NCI-H187 (cell line): ENCODE data around the gene EGFL6.

Experiments
- DNase-seq, 2 experiments: peaks; one replicate each; lab custom pipeline; 2025; lab: John Stamatoyannopoulos, UW

The EGFL6 gene

DNA sequence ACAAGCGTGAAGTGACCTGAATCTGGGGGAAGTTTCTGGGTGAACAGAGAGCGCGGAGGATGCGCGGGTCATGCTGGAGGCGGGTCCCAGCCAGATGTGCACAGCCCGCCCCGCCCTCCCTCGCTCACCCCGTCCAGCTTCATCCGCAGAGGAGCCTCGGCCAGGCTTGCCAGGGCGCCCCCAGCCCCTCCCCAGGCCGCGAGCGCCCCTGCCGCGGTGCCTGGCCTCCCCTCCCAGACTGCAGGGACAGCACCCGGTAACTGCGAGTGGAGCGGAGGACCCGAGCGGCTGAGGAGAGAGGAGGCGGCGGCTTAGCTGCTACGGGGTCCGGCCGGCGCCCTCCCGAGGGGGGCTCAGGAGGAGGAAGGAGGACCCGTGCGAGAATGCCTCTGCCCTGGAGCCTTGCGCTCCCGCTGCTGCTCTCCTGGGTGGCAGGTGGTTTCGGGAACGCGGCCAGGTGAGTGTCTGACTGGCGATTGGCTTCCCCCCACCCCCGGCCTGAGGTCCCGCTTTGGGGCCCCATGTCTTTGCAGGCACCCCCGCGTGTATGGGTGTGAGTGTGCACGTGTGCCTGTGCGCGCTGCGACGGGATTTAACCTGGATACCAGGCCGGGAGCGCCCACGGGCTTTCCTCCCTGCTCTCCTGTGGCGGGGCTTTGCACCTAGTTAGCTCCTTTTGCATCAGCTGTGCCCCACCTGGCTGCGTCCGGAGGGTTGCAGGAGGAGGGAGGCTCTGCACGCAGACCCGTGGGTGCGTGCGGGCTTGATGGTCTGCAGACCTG, at the start of gene EGFL6:
EGFL6 (plus strand) TSS at position 123 of the 782 bp plus-strand sequence; CDS start at position 384, 261 bp downstream.
- DNase-seq: no peak

DNA sequence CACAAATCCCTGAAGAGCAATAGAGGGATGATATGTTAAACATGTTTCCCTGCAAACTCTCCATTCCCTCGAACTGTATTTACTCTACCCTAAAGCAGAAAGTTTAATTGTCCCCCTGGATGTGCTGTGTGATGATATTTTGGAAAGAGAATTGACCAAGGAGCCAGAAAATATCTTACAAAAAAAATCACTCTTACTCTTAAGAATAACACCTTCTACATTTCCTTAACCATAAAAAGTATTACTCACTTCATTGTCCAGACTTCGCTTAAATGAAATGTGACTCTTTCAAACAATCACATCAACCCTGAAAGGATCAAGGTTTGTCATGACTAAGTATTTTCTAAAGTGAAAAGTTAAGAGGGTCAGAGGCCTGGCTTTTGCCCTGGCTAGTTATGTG, 49.0 kb upstream of the EGFL6 start:
- no peak for DNase-seq

DNA sequence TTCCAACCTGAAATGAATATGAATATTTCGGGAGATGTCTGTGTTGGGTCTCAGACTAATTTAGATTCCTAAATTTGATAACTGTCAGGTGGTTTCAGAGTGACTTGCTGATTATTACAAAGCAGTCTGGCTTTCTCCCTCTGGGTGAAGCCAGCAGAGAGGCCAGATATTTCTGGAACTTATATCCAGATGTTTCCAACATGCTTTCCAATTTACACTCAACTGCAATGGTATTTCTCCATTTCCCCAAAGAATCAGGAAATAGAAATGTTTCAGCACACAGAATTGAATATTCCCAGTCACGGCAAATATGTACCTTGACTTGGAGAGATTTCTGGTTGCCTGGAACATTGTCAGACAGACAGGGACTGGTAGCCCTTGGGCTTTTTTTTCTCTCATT, 48.5 kb upstream of the EGFL6 start:
- no peak for DNase-seq

GRCh38 chrX:13522811-13523210, 46.6 kb upstream of the EGFL6 start:
- DNase-seq: no peak

- no peak for DNase-seq
These were observed 35.7 kb upstream of the EGFL6 start for GRCh38 chrX:13533726-13534125.

DNA sequence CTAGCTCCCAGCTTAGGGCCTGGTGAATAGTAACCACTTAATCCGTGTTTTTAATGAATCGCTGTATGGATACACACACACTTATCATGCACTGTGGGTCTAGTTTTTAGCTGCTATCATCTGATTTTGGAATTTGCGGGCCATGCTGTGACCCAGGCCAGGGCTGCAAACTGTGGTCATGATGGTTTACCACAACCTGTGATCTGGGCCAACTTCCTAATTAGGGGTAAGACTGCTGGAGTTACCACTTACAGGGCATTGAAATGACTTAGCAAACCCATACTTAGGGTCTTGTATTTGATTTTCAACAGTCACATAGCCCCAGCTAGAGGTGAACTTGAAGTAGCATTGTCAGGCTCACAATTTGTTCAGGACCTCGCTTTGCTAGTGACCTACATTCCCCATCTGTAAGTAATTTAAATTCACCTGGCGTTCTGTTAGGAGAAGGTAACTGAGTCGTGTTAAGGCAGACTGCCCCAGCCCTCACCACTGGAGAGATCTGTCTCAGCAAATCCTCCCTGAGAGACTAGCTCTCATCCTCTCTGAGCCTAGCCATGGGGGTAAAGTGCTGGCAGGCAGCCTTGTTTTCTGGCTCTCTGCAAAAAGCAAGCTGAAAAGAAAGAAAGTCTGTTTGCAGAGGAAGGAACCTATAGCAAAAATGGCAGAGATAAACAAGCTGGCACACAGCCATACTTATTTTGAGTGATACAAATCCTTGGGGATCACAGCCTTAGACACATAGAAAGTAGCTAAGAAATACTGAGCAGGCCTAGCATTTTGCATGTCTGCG, 33.8 kb upstream of the EGFL6 start:
- DNase-seq: no peak

- no peak for DNase-seq
These were observed 32.9 kb upstream of the EGFL6 start for GRCh38 chrX:13536551-13536950.

GRCh38 chrX:13538414-13538813, 31.0 kb upstream of the EGFL6 start:
- no peak for DNase-seq

DNA sequence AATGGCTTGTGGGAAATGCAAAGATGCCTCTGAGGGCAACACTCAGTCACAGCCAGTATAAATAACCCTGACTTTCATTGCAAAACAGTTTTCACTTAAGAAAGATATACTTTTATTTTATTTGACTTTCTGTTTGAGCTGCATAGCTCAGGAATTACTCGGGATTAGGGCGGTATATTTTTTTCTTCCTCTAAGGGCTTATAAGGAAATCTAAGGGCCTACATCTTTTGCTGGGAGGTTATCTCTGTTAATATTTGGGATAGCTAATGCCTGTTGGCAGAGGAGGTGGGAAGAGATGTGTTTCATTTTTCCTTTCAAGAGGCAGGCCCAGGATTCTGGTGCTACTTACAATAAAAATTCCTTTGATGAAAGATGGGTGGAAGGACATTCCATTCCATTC, 28.8 kb upstream of the EGFL6 start:
- DNase-seq: no peak

GRCh38 chrX:13545726-13546125, 23.7 kb upstream of the EGFL6 start:
- no peak for DNase-seq

DNA sequence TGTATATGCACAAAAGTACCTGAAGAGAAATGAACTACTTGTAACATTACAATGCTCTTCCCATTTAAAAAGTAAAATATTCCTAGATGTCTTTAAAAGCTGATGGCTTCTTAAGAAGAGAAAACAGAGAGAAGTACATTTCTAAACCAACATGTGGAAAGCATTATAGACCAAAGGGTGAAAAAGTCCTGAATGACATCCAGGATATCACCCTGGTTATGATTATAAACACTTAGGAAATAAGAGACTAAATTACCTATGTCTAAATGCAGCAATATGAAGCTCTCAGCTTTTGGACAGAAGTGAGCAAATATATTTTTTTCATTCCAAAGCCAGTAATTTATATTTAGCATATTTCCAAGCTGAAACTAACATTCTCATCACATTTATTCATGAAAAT, 21.7 kb upstream of the EGFL6 start:
- no peak for DNase-seq

DNA sequence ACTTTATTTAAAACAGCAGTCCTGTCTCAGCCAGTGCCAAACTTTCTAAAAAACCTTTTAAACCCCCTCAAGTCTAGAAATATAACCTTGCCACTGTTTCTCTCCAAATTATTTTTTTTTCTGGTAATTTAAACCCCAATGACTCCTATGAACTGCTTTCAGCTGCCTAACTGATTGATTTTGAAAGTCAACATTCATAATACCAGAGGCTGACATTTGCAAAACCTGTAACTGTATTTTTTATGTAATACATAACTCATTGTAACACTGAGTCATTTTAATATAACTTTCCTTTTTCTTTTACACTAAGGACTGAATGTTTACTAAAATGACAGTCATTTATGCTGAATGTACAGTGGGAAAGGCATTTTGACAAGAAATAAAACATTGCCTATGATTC, 19.1 kb upstream of the EGFL6 start:
- DNase-seq: no peak

DNA sequence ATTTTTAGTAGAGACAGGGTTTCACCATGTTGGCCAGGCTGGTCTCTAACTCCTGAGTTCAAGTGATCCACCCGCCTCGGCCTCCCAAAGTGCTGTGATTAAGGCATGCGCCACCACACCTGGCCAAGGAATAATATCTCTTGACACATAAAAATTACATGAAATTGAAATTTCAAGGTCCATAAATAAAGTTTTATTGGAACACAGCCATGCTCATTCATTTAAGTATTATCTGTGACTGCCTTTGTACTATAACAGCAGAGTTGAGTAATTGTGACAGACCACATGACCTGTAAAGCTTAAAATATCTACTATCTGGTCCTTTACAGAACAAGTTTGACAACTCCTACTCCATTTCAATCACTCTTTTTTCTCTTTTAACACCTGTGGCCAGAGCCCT, 17.8 kb upstream of the EGFL6 start:
- no peak for DNase-seq

DNA sequence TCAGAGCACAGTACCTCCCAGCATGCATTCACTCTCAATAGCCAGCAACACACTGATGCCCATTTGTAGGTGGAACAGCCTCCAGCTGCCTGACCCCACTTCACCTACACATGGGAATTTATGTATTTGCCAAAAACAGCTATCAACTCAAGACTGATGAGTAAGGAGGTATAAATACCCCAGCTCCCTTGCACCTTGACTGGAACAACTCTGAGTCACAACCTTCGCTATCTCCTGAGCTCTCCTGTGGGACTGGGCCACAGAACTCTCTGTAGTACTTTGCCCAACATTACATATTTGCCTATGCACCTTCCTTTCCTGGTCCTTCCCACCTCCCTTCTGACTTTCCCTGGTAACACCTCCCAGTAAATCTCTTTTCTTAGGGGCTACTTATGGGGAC, 16.5 kb upstream of the EGFL6 start:
- DNase-seq: no peak

DNA sequence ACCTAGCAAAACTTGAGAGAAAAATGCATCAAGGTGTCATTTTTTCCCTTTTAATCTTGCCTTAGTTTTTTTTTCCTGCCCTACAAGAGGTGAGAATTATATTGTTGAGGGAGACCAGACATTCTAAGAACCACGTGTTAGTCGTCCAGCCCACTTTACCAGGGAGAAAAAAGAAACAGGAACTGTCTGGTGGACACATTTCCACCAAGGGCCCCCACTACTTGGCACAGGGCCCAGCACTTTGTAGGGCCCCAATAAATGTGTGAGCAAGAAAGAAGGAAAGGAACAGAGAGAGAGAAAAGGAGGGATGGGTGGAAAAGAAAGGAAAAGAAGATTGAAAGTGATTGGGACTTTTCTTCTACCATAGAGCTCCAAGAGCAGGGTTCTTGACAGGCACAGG, 3.9 kb upstream of the EGFL6 start:
- no peak for DNase-seq

GRCh38 chrX:13570261-13570605, 832 bp downstream of the EGFL6 start:
- DNase-seq: no peak

DNA sequence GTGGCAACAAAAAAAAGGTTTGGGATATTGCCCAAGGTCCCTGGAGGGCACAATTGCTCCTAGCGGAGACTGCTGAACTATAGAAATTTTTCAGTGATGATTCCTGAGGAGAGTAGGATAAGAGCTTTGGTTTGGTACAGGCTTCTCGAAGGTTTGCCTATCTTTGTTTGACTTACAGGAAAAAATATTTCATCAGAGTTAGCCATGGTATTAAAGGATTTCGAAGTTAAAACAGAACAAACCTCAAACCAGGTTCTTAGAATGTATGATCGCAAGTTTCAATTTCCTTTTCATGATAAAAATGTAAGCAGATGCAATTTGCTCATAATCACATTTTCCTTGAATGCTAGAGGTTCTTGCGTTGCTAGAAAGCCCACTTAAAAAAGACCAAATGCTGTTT, 1.7 kb downstream of the EGFL6 start:
- DNase-seq: no peak

- no peak for DNase-seq
These were observed 5.2 kb downstream of the EGFL6 start for GRCh38 chrX:13574600-13574999.

- no peak for DNase-seq
These were observed 10.3 kb downstream of the EGFL6 start for GRCh38 chrX:13579661-13580060.

DNA sequence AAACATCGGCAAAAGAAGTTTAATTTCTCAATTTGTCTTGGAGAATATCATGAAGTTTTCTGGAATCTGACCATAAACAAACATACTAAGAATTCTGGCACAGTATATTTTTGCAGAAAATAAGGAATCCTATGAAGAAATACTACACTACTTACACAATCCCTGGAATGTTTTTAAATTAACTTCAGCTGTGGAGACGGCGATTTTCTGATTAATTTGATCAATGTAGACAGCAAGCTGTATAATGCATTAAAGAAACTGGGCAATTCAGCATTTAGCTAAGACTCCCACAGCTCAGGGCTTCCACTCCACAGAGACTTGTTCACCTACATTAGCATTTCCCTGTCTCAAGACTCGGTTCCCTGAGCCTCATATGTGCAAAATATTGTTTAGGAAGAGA, 12.2 kb downstream of the EGFL6 start:
- DNase-seq: no peak

- no peak for DNase-seq
These were observed 18.5 kb downstream of the EGFL6 start for GRCh38 chrX:13587786-13588477.

- no peak for DNase-seq
These were observed 20.8 kb downstream of the EGFL6 start for GRCh38 chrX:13590207-13590606.

- no peak for DNase-seq
These were observed 21.5 kb downstream of the EGFL6 start for GRCh38 chrX:13590914-13591313.
